Stimulated activated CD8-positive, alpha-beta memory T cell treated with anti-CD3 and anti-CD28 coated beads, Interleukin-12 subunit alpha, Interleukin-12 subunit beta, amount 100 ng/mL, for 24 hours (primary cell): ENCODE results near the gene ABCA2.
"Not testable (repeated sequence)": the region's sequence is repeated elsewhere in the genome, so short reads cannot be mapped to it uniquely, and the experiment has no call there.

Experiments used
- DNase-seq: peaks from one replicate; pipeline ENCODE4 v3.0.0-alpha.2; 2020; ENCODE audit errors: extremely low read depth

The ABCA2 gene

DNA sequence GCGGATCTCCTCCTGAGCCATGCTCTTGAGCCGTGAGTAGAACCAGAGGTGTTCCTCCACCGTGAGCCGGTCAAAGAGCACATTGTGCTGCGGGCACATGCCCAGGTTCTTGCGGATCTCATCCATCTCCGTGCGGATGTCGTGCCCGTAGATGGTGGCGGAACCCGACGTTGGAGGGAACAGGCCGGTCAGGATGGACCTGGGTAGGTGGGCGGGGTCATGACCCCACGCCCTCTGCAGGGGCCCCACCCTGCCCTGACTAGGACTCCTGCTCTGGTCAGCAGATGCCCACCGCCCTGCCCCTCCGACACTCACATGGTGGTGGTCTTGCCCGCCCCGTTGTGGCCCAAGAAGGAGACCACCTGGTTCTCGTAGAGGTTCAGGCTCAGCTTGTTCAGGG is 12.1 kb downstream of the ABCA2 start:
- DNase-seq: no peak

DNA sequence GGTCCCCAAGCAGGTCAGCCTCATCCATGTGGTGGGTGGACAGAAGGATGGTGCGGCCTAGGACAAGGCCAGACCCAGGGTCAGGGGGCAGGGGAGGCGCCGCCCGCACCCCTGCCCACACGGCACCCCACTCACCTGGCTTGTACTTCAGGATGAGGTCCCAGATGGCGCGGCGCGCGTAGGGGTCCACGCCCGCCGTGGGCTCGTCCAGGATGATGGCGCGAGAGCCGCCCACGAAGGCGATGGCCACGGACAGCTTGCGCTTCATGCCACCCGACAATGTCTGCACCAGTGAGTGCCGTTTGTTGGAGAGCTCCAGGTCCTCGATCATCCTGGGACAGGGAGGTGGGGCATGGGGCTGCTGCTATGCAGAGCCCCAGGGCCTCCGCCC is 12.5 kb downstream of the ABCA2 start:
- no peak for DNase-seq

DNA sequence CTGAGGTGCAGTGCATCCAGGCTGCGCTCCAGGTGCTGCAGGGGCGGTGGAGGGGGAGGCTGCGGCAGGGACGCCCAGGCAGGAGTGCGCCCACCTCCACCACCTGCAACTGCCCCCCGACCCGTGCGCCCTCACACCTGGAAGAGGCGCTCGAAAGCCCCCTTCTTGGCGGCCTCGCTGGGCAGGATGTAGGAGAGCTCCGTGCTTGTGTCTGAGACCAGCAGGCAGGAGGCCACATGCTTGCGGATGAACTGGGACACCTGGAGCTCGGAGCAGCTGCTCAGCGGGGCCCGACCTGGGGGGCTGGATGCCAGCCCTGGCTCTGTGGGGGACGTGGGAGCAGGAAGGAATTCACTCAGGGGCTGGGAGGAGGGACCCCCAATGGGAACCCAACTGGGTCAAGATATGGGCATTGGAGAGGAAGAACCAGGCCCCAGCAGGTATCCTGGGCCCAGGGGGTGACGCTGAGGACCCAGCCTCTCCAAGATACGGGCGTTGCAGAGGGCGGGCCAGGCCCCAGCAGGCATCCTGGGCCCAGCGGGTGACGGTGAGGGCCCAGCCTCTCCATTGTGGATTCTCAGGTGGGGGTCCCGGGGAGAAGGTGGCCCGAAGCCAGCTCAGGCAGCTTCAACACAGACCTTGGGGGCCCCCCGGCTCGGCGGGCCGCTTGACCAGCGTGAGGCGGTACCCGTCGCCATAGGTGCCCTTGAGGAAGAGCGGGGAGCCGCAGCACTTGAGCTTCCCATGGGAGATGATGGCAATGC is 13.1 kb downstream of the ABCA2 start:
- DNase-seq: no peak

DNA sequence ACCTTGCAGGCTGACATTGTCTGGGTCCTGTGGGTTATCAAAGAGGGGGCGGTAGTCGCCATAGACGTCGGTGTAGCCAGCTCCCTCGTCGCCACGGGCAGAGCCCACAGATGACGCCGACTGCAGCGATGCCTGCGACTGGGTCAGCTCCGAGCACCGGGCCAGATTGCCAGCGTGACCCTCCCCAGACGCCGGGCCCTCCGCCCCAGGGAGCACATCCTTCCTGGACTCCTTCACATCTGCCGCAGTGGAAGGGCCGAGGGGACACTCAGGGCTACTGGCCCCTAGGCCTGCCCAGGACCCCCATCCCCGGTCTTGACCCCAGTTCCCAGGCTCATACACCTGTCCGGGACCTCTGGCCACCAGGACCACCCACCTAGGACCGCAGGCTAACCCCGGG is 13.9 kb downstream of the ABCA2 start:
- DNase-seq: no peak

DNA sequence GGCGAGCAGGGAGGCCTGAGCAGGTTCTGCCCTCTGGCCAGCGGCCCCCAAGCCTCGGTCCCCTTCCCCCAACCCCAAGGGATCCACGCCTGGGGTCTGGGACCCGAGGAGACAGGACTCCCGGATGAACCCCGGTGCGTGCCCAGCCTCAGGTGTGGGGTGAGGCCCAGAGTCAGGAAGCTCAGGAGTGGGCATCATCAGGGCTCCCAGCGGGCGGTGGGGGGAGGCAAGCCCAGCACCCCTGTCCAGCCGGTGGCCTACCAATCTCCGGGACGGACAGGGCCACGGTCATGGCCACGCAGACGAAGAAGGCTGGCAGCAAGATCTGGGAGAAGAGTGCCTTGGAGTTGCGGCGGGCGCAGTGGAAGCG is 14.5 kb downstream of the ABCA2 start:
- no peak for DNase-seq

DNA sequence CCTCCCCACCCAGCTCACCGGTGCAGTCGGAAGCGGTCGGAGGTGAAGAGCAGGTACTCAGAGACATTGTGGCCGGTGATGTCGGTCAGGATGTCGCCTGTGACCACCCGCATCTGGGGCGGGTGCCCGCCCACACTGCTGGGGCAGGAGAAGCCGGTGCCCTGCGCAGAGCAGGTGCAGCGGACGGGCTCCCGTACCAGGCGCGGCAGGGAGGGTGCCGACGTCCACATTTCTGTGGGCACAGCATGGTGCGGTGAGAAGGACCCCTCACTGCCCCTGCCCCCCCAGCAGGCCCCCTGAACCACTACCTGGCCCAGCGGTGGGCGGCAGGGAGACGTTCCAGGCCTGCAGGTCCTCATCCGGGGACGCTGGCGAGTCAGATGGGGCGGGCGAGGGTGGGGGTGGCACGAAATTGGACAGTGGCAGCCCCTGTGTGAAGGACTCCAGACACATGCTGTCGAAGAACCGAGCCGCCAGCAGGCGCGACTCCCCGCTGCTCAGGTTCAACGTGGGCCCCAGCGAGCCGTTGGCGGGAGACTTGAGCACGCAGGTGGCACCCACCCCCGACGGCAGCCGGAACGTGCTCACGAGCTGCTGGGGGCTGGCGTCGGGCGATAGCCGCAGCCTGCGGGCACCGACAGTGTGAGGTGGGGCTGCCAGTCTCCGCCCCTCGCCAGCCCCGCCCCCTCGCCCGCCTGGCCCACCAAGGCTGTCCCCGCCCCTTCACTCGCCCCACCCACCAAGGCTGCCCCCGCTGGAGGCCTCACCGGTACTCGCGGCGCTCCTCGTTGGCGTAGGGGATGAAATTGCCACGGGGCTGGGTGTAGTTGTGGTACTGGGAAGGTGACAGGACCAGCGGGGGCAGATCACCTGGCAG is 15.1 kb downstream of the ABCA2 start:
- no peak for DNase-seq

DNA sequence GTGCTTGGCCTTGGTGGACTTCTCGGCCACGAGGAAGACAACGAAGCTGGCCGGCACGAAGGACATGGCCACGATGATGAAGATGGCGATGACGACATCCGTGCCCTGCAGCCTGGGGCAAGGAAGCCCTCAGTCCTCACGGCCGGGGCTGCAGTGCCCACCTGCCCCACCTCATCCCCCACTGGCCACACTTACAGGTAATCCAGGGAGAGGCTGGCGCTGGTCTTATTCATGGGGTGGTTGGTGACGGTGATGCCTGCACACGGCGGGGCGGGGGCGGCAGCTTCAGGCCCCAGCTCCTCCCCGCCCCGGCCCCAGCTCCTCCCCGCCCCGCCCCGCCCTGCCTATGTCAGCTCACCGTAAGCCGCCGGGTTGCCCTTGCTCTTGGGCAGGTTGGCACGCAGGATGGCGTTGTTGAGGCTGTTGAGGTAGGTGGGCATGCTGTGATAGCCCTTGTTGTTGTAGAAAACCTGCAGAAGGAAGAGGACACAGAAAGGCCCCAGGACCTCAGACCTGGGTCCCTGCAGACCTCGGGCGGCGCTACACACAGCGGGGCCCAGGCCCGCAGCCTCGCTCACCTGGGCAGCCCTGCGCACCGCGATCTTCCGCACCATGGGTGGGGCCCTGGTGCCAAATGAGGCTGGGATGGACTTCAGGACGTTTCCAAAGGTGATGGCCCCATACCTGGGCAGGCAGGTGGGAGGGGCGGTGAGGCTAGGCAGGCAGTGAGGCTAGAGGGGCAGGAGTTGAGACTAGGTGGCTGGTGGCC is 15.9 kb downstream of the ABCA2 start:
- DNase-seq: no peak

DNA sequence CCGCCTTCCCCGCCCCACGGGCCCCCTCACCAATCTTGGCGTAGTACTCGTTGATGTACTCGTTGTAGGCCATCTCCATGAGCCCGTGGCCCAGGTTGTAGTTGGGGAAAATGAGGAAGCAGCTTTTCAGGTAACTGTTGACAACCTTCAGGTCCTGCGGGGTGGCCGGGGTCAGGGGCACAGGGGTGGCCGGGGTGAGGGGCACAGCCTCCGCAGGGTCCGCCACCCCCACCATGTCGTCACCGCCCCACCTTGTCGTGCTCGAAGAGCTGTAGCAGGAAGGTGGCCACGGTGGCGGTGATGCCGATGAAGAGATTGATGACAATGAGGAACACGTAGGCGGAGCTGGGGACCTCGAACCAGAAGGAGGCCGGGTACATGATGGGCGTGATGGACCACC is 16.9 kb downstream of the ABCA2 start:
- no peak for DNase-seq

DNA sequence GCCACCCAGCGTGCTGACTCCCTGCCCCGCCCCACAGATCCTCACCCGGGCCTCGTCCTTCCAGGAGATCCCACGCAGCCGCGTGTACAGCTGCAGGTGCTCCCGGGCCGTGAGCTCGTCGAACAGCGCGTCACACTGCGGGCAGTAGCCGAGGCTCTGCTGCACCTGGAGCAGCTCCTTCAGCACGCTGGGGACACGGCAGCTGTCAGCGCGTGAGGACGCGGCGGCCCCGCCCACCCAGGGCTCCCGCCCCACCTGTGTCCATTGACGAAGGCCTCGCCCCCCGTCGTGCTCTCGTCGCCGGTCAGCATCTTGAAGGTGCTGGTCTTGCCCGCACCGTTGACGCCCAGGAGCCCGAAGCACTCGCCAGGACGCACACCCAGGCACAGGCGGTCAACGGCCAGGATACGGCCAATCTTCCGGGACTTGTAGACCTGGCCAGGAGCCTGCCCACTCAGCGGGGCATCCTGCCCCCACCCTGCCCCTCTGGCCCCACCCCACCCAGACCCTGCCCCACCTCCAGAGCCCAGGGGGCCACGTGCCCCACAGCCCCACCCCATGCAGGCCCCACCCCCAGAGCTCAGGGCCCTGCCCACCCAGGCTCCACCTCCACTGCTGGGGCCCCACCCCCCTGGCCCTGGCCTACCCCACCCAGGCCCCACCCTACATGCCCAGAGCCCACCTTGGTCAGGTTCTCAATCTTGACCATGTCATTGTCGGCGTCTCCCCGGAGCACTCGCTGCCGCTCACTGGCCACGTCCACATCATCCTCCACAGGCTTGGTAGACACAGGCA is 17.9 kb downstream of the ABCA2 start:
- no peak for DNase-seq

DNA sequence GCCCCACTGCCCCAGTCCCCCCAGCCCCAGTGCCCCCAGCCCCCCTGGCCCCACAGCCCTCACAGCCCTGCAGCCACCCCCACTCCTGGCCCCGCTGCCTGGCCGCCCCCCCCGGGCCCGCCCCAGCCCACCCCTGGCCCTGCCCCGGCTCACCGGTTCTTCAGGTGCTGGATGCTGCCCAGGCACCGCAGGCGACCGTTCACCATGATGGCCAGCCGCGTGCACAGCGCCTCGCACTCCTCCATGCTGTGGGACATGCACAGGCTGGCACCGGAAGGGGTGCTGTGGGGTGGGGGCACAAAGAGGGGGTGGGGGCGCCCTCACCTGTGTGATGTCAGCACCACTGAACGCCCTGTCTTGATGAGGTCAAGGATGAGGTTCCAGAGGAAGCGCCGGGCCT is 18.8 kb downstream of the ABCA2 start:
- no peak for DNase-seq

DNA sequence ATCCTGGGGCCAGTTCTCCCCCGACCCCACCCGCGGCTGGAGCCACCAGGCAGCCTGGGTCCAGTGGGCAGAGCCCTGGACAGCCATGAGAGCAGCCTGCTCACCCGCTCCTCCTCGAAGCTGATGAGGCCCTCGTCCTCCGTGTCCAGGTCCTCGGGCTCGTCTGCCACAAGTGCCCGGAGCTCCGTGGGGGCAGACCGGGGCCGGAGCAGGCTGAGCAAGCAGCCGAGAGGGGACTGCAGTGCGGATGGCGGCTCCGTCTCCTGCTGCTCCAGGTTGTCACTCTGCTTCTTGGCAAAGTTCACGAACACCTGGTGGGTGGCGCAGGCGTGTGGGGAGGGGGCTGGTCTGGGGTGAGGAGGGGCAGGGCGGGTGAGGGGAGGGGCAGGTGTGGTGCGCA is 19.7 kb downstream of the ABCA2 start:
- DNase-seq: no peak

DNA sequence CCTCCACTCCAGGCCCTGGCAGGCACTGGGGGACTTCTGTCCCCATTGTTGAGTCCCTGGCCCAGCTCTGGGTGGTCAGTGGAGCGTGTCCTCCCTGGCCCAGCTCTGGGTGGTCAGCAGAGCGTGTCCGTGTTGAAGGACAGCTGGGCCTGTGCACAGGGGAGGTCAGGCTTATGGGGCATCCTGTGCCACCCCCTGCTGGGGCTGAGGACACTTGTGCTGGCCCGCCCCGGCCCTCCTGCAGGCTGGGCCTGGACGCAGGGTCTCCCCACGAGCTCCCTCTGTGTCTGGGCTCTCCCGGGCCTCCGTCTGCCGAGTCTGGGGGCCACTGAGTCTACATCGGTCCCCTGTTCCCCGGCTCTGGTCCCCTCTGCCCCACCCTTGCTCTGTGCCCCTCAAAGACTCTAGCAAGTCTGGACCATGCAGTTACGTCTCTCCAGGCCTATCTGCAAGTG is 20.2 kb downstream of the ABCA2 start:
- DNase-seq: no peak

DNA sequence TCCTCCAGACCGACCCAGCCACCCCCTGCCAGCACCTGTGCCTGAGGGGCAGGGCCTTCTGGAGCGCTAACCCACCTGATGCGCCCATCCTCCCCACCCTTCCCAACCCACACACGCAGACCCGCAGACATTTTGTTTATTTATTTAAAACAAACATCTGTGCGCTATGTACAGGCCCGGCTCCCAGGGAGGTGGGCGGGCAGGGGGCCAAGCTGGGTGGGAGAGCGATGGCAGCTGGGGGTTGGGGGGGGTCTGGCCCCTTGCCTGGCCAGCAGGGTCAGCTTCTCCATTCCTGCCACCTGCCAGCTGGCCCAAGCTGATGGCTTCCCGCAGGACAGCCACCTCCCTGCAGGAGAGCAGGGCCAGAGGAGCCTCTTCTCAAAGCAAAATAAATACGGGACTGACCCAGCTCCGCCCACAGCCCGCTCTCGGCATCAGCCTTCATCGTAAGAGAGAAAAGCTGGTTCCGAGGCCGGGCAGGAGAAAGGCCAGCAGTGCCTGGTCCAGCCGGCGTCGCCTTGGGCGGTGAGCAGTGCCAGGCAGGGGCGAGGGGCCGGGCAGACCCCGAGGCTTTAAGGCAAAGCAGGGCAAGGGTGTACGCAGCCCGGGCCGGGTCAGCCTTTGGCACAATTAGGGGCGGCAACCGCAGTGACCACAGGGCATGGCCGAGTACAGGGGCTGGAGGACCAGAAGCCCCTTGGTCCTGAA is 20.8 kb downstream of the ABCA2 start:
- DNase-seq: no peak

DNA sequence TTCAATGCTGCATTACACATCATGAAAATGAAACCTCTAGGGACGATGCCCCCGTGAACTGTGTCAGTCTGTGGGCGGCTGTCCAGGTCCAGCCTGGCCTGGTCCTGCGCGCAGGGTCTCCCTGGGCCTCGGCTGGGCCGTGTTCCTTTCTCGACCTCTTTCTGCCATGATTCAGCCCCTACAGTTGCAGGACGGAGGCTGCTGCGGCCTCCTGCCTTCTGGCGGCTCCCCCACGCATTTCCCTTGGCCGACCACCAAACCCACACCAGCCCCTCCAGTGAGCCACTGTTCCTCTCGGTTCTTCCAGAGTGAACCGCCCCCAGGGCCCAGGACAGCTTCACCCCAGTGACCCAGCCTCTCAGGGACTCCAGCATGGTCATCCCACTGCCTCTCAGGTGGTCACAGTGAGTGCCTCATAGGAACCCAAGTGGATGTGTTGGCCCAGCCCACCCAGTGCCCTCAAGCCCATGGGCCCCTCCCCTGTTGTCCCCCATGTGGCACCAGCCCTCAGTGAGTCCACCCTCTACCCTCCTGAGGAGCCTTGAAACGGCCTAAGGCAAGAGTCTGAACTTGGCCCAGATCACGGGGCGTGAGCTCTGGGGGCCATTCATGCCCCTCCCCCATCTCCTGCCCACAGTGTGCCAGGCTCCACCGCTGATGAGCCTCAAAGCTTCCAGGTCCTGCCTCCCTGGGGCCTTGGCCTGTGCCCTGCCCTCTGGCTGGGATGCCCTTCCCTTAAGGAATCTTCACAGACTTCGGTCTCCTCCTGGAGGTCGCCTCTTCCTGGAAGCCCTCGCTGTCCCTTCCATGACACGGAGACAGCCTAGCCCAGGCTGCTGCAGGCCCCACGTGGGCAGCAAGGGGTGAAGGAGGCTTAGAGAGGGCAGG is 21.7 kb downstream of the ABCA2 start:
- DNase-seq: no peak

DNA sequence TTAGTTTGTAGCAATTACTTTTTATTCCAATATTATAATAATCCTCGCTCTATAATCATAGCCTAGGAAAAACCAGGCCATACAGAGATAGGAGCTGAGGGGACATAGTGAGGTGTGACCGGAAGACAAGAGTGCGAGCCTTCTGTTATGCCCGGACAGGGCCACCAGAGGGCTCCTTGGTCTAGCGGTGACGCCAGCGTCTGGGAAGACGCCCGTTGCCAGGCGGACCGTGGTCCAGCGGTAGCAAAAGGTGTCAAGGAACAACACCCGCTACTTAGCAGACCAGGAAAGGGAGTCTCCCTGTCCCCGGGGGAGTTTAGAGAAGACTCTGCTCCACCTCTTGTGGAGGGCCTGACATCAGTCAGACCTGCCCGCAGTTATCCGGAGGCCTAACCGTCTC is 23.8 kb downstream of the ABCA2 start:
- not testable (repeated sequence) for DNase-seq

DNA sequence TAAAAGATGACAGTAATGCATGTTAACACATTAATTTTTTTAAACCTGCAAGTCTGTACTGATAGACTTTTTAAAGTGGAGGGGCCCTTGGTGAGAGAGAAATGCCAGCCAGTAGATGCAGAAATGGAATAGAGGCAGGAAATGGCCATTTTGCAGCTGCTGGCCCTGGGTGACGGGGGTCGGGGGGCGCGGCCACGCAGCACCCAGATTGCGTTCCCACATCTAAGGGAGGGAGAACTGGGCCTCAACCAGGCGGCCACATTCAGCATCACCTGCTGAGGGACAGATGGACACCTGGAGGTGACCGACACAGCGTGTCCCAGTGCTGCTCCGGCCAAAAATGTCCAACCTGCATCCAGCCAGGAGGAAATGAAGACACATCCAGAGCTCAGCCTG is 25.4 kb downstream of the ABCA2 start:
- no peak for DNase-seq

DNA sequence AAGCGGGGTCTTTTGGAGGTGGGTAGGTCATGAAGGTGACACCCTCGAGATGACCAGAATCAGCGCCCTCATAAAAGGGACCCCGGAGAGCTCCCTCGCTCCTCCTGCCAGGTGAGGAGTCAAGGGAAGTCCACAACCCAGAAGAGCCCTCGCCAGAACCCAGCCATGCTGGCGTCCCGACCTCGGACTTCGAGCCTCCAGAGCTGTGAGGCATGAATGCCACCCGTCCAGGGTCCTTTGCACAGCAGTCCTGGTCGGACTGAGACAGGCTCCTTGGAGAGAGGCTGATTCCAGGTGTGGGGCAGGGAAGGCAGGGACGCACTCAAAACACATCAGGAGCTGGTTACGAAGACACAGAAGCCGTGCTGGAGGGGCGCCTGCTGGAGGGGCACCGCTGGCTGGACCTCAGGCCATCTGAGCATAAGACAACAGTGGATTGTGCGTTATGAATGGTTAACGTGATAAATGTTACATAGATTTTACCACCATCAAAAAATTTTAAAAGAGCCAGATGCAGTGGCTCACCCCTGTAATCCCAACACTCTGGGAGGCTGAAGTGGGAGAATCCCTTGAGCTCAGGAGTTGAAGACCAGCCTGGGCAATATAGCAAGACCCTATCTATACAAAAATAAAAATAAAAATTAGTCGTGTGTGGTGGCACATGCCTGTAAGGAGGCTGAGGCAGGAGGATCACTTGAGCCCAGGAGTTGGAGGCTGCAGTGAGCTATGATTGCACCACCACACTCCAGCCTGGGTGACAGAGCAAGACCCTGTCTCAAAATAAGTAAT is 26.0 kb downstream of the ABCA2 start:
- no peak for DNase-seq

DNA sequence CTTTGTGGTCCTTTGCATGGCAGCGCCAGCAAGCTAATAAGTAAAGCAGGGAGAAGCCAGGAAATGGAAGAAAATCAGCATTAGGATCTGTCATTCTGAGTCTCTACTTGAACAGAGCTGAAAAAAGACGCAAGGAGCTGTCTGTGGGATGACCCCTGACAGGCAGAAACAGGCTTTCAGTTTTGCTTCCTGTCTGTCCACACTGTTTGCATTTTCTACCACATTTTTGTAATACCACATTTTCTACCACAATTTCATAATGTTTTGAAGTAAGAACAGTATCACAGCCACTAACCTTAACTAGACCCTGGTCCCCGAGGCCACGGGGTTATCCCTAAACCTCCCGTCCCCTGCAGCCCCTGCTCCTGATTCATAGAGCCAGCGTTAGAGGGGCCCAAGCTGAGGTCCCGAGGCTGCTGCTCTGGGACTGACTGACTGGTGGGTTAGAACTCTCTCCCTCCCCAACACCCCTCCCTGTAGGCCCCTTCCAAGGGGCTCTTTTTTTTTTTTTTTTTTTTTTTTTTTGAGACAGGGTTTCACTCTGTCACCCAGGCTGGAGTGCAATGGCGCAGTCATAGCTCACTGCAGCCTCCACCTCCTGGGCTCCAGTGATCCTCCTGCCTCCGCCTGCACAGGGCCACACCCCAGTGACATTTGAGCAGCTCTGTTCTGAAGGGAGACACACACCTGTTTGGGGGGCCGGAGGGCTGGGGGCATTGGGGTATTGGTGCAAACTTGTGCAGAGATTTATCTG is 27.7 kb downstream of the ABCA2 start:
- no peak for DNase-seq
